GM10248 (cell line): ENCODE measurements around the gene EPHX1.

ENCODE experiments used
- CTCF ChIA-PET: fragments of 300-600 bp; sonication (Branson Sonifier 250); formaldehyde crosslinking; extraction: SDS; loops from one replicate; lab custom pipeline; 2021; ENCODE audit warnings: antibody characterized with exemption; lab: Yijun Ruan, JAX
- POLR2A ChIA-PET: fragments of 350-650 bp; sonication (Branson Sonifier 250); formaldehyde crosslinking; extraction: SDS; loops from one replicate; lab custom pipeline; 2020; ENCODE audit warnings: antibody characterized with exemption; lab: Yijun Ruan, JAX
- DNase-seq: peaks from one replicate; pipeline ENCODE4 v3.0.0; 2012; ENCODE audit errors: extremely low spot score
- CTCF ChIP-seq: IDR thresholded peaks from 2 replicates; pipeline ENCODE4 v1.5.1; 2012; ENCODE audit warnings: mild to moderate bottlenecking, low read depth; ENCODE audit errors: extremely low read depth, missing control alignments, control extremely low read depth

The EPHX1 gene

GRCh38 chr1:225871359-225872074 lies 61.6 kb downstream of the EPHX1 start:
- ChIA-PET CTCF (interaction anchor here (1.2 to 2.7 kb wide), 2 partner anchors 10 to 94 kb away, joined by 4 to 13 read pairs; partner anchors contain the start of genes SRP9 and TMEM63A), POLR2A (no interaction called here)
- DNase-seq = no peak
- TF ChIP-seq CTCF = no peak

- POLR2A ChIA-PET = no interaction called here
- CTCF ChIA-PET = interaction anchor here (2.7 kb wide), 1 partner anchor 9 kb away, joined by 13 read pairs; the partner anchor contains the start of gene TMEM63A
Observed at GRCh38 chr1:225872075-225872430, 62.1 kb downstream of the EPHX1 start.

GRCh38 chr1:225873281-225873850 lies 63.4 kb downstream of the EPHX1 start:
- CTCF ChIA-PET = interaction anchor here (1.1 kb wide), 1 partner anchor 392 kb away, joined by 3 read pairs; no protein-coding TSS in a partner anchor
- no peak for DNase-seq
- POLR2A ChIA-PET = no interaction called here
- no peak for TF ChIP-seq CTCF

More at GRCh38 chr1:225872075-225872430, 62.1 kb downstream of the EPHX1 start:
- no peak for TF ChIP-seq CTCF
- DNase-seq = no peak

- no peak for DNase-seq
- POLR2A ChIA-PET = interaction anchor here (0.5 kb wide), 1 partner anchor 120 kb away, joined by 3 read pairs; no protein-coding TSS in a partner anchor
- CTCF ChIA-PET = interaction anchor here (1.1 kb wide), 1 partner anchor 87 kb away, joined by 3 read pairs; no protein-coding TSS in a partner anchor
- TF ChIP-seq CTCF = no peak
Observed at GRCh38 chr1:225874431-225874830, 64.5 kb downstream of the EPHX1 start.

- ChIA-PET CTCF (interaction anchor here (1.1 kb wide), 1 partner anchor 87 kb away, joined by 3 read pairs; no protein-coding TSS in a partner anchor), POLR2A (interaction anchor here (0.5 kb wide), 1 partner anchor 119 kb away, joined by 3 read pairs; no protein-coding TSS in a partner anchor)
- DNase-seq = no peak
- TF ChIP-seq CTCF = no peak
Observed at GRCh38 chr1:225875044-225875815, 65.3 kb downstream of the EPHX1 start.

GRCh38 chr1:225876900-225877510 lies 67.1 kb downstream of the EPHX1 start:
- no peak for DNase-seq
- ChIA-PET CTCF (interaction anchor here (0.7 to 1.7 kb wide), 7 partner anchors 11 to 100 kb away, joined by 3 to 6 read pairs (median 3); partner anchors contain the start of genes LEFTY1 and SRP9), POLR2A (interaction anchor here (0.5 kb wide), 1 partner anchor 790 kb away, joined by 3 read pairs; no protein-coding TSS in a partner anchor)
- no peak for TF ChIP-seq CTCF
